Measurements from ENCODE around the gene FOLR3.

- no peak for TF ChIP-seq EZH2phosphoT487 (IDR thresholded peaks at IDR 0.05; ENCODE audit: borderline replicate concordance)
- TF ChIP-seq CTCF (conservative IDR thresholded peaks at IDR 0.05; ENCODE audit: low read length) = no peak
Observed at GRCh38 chr11:72146625-72147024, 11.1 kb downstream of the FOLR3 start.

Data from Loucy (cell line).